Esophagus (tissue), 2 donors: ENCODE data around the gene FGFR2. TPM values are rescaled to one million over a fixed set of nuclear protein-coding genes. Genes with fewer than 3 reads are reported as not detected.

Experiments used
- H3K27ac ChIP-seq, 2 donors: one replicate each; pipeline ENCODE4 v1.5.1; 2013; ENCODE audit warnings: low read depth in 2 of 2, mild to moderate bottlenecking in 2 of 2, inconsistent platforms in 1 of 2, low read length in 1 of 2, moderate library complexity in 1 of 2
- H3K27me3 ChIP-seq, 2 donors: one replicate each; pipeline ENCODE4 v1.6.1; 2013; ENCODE audit warnings: low read length in 2 of 2, control low read depth in 1 of 2, mild to moderate bottlenecking in 1 of 2; ENCODE audit not compliant: insufficient read depth in 2 of 2, control insufficient read depth in 1 of 2
- H3K36me3 ChIP-seq, 2 donors: one replicate each; pipeline ENCODE4 v1.6.1; 2013; ENCODE audit warnings: low read length in 1 of 2; ENCODE audit not compliant: control insufficient read depth in 2 of 2, insufficient read depth in 2 of 2
- H3K4me1 ChIP-seq, 2 donors: one replicate each; pipeline ENCODE4 v1.6.1; 2013; ENCODE audit warnings: low read length in 1 of 2; ENCODE audit not compliant: control insufficient read depth in 2 of 2, insufficient read depth in 2 of 2
- H3K4me3 ChIP-seq, 2 donors: one replicate each; pipeline ENCODE4 v1.5.1; 2013; ENCODE audit warnings: low read length in 2 of 2, mild to moderate bottlenecking in 2 of 2, low read depth in 1 of 2, moderate library complexity in 1 of 2
- H3K9me3 ChIP-seq, 2 donors: one replicate each; pipeline ENCODE4 v1.6.1; 2013; ENCODE audit warnings: mild to moderate bottlenecking in 2 of 2, low read depth in 1 of 2, low read length in 1 of 2, moderate library complexity in 1 of 2; ENCODE audit not compliant: control insufficient read depth in 2 of 2, insufficient read depth in 1 of 2
- WGBS, 2 donors: extraction: QIAGEN DNeasy Blood & Tissue Kit; methylation state at CpG; one replicate each; pipeline ENCODE4 v1.1.7; 2013; 5-methylcytosine and 5-hydroxymethylcytosine counted together
- polyA plus RNA-seq, 2 donors: library from polyadenylated mRNA; stranded (reverse); fragments of 200-250 nt; gene quantifications; one replicate each; pipeline ENCODE4 v1.2.3, GENCODE V29; 2013
- donor health status: healthy with polysubstance abuse.
- donor health status: Bipolar disorder and iron deficiency.

The FGFR2 gene
- polyA plus RNA-seq, 2 donors, result 10.8 to 15.4 TPM

DNA sequence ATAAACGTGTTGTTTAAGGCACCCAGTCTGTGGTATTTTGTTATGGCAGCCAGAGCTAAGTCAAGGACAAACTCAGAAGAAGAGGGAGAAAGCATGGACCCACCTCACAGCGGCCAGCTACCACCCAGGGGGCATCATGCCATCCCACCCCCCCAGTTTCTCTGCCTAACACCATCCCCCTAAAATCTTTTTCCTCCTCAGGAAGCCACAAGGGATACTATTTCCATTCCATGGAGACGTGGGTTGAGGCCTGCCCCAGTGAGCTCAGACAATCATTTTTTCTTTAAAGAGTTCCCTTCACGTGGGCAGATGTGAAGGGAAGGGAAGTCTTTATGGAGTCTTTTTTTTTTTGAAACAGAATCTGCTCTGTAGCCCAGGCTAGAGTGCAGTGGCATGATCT is 131.8 kb downstream of the FGFR2 start:
- WGBS, 2 donors, result 81% methylated on average over 4 of the region's 4 CpGs
- H3K27me3 ChIP-seq, result no peaks in the 10 kb centered on the region
- no peak overlapping the region for H3K27ac ChIP-seq
- no peaks in the 10 kb centered on the region for H3K36me3 ChIP-seq
- H3K4me3 ChIP-seq, result no peak overlapping the region
- H3K9me3 ChIP-seq, result no peaks in the 10 kb centered on the region
- H3K4me1 ChIP-seq, result peaks cover 0 to 5% of the 10 kb centered on the region in 2 donors

DNA sequence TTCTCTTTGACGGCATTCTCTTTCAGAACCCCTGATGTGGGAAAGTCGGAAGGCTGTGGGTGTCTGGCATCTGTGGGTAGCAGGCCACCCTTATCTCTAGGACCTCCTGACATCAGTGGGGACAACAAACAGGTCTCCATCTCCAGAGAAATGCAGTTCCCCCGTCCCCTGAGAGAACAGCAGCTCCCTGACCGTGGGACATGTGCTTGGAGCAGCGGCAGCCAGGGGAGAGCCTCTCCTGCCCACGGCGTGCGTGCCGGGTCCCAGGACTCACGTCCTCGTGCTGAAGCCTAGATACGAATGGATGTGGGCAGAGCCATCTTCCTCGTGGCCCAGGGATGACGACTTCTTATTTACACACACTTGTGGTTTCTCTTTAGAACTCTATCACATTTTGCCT is 133.0 kb downstream of the FGFR2 start:
- Histone ChIP-seq H3K4me3 (no peak overlapping the region), H3K4me1 (peaks cover 0 to 3% of the 10 kb centered on the region in 2 donors), H3K27ac (no peak overlapping the region), H3K9me3 (no peaks in the 10 kb centered on the region), H3K36me3 (no peaks in the 10 kb centered on the region), H3K27me3 (no peaks in the 10 kb centered on the region)
- 86 to 91% methylated on average over 14 of the region's 14 CpGs for WGBS, 2 donors

DNA sequence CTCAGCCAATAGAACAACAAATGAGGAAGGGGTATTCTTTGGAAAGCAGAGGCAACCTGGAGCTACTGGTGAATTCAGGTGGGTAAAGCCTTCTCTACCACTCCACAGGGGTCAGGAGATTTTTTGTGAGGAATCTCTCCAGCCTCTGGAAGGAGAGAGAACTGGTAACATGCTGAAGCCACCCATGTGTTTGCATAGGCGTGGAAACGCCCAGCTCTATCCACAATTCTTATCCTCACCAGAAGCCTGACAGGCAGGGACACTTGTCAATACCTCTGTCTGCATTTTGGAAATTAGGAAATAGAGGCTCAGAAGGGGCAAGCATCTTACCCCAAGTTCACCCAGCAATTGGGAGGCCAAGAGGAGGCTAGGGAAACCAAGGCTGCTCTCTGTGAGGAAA is 133.7 kb downstream of the FGFR2 start:
- 95% methylated on average over 2 of the region's 2 CpGs for WGBS, 2 donors
- Histone ChIP-seq H3K36me3 (no peaks in the 10 kb centered on the region), H3K4me3 (no peak overlapping the region), H3K27me3 (no peaks in the 10 kb centered on the region), H3K9me3 (no peaks in the 10 kb centered on the region), H3K4me1 (no peaks in the 10 kb centered on the region), H3K27ac (no peak overlapping the region)

DNA sequence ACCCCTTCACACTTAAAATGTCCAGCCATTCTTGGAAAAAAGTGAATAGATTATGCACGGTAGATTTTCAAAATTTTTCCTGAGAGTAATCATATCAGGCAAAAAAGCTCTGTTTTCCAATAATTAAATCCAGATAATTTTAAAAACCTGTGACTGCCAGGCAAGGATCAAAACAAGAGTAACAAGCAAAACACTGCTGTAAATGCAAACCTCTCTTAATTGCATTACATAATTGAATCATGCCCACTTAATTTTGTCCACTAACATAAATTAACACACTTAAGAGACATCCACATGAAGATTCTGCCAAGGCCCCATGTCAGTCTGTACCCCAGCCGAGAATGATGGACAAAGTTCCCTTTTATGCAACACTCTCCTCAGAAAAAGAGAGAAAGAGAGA is 135.3 kb downstream of the FGFR2 start:
- WGBS, 2 donors, result 85 to 88% methylated on average over 2 of the region's 2 CpGs
- Histone ChIP-seq H3K27me3 (no peaks in the 10 kb centered on the region), H3K36me3 (no peaks in the 10 kb centered on the region), H3K4me1 (peaks cover 3 to 7% of the 10 kb centered on the region in 2 donors), H3K4me3 (no peak overlapping the region), H3K27ac (no peak overlapping the region), H3K9me3 (no peaks in the 10 kb centered on the region)

DNA sequence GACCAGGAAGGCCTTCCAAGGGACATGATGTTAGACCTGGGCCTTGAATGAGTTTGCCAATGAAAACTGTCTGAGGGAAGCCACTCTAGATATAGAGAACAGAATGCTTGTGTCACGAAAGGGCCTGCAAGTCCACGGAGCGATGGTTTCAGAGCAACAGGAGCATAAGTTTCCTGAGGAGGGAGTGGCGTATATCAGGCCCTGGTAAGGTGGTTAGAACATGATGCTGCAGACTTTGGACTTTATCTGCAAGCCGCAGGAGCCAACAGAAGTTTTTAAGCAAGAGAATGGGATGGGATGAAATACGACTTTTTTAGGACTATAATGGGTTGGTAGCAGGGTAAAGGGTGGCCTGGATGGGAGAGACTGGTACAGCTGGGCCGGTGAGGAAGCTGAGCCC is 136.0 kb downstream of the FGFR2 start:
- Histone ChIP-seq H3K4me3 (no peak overlapping the region), H3K9me3 (no peaks in the 10 kb centered on the region), H3K27ac (no peak overlapping the region), H3K27me3 (no peaks in the 10 kb centered on the region), H3K4me1 (peaks cover 3 to 7% of the 10 kb centered on the region in 2 donors), H3K36me3 (no peaks in the 10 kb centered on the region)
- 80 to 90% methylated on average over 7 of the region's 7 CpGs for WGBS, 2 donors

DNA sequence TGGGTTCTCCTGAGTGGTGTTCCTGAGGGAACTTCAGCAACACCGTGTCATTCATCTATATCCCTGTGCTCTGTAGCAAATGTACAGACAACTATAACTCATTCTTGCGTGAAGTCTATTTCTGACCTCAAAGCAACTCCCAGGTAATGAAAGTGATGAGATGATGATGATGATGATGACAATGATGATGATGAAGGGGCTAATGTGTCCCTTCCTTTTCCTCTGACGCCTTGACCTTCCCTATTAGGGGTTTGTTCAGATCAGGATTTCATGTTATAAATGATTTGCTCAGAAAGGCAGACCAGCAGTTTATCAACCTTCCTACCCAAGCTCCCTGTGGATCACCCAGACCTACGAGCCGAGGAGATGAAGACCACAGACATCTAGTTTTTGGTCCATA is 136.9 kb downstream of the FGFR2 start:
- 90 to 95% methylated on average over 5 of the region's 5 CpGs for WGBS, 2 donors
- H3K9me3 ChIP-seq, result no peaks in the 10 kb centered on the region
- H3K27ac ChIP-seq, result no peak overlapping the region
- no peaks in the 10 kb centered on the region for H3K27me3 ChIP-seq
- H3K4me3 ChIP-seq, result no peak overlapping the region
- no peaks in the 10 kb centered on the region for H3K36me3 ChIP-seq
- peaks cover 3 to 7% of the 10 kb centered on the region in 2 donors for H3K4me1 ChIP-seq

DNA sequence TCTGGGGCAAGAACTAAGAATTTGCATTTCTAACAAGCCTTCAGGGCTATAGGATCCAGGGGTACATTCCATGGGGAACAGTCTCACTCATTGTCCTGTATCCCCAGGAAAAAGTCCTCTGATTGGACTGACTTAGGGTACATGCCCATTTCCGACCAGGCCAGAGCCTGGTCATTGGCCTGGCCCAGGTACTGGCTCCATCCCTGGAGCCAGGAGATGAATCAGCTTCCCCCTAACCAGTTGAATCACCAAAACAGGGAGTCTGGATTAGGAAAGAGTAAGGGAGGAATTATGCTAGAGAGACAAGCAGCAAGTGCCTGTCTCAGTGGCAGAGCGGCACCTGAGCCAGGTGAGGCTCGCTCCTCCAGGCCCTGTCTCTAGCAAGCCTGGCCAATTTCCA is 137.5 kb downstream of the FGFR2 start:
- Histone ChIP-seq H3K4me1 (peaks cover 3 to 7% of the 10 kb centered on the region in 2 donors), H3K27me3 (no peaks in the 10 kb centered on the region), H3K36me3 (no peaks in the 10 kb centered on the region), H3K9me3 (no peaks in the 10 kb centered on the region), H3K27ac (no peak overlapping the region), H3K4me3 (no peak overlapping the region)
- 81 to 83% methylated on average over 3 of the region's 3 CpGs for WGBS, 2 donors

DNA sequence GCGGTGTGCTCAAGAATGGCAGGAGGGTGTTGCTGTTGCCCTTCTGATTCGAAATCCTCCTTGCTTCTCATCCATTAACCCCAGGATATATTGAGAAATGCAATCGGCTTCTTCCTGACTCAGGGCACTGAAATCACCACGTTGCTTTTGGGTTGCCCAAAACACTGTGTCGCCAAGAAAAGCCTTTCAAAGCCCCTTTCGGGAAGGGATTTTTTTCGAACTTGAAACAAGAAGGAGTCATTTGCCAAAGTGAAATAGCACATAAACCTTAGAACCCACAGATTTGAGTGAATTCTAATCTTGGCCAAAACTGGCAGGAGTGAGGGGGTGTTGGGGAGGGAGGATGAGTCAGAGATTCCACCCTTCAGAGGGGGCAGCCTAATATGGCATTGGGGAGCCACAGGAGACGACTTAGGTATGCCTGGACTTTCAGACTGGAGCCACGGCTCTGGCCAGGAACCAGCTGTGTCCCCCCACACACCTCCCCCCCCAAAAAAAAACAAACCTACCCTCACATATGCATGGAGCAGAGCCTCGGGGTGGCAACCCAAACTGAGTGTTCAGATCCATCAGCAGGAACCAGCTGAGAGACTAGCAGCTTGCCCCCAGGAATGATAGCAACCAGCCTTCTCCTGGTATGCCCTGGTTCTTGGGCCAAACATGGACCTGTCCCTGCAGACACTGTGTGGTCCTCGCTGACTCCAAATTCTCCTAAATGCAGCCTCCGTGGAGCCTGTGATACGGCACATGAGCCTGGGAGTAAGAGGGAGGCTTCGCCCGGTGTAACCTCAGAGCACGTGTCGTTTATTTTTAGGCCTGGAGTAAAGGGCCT is 138.4 kb downstream of the FGFR2 start:
- H3K4me3 ChIP-seq, result no peak overlapping the region
- peaks cover 3 to 7% of the 10 kb centered on the region in 2 donors for H3K4me1 ChIP-seq
- no peaks in the 10 kb centered on the region for H3K36me3 ChIP-seq
- peak overlapping the region; percentile 4 to 57 for H3K27ac ChIP-seq
- H3K27me3 ChIP-seq, result no peaks in the 10 kb centered on the region
- 60 to 66% methylated on average over 17 of the region's 17 CpGs for WGBS, 2 donors
- H3K9me3 ChIP-seq, result no peaks in the 10 kb centered on the region

DNA sequence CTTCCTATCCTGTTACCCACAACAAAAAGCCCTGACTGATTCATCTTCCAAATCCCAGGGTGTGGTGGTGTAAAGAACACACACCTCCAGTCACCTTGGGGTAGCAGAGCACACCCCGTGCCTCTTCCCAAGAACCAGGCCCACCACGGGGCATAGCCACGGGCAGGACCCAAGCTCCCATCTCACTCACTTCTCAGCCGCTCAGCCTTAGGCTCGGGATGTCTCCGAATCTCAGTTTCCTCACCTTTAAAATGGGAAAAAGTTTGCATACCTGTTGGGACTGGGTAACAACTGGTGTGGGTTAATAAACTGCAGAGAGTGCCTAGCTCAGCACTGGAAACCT is 139.0 kb downstream of the FGFR2 start:
- peak overlapping the region in 1 of 2 donors; percentile 4 for H3K27ac ChIP-seq
- 77 to 78% methylated on average over 6 of the region's 6 CpGs for WGBS, 2 donors
- no peaks in the 10 kb centered on the region for H3K9me3 ChIP-seq
- no peaks in the 10 kb centered on the region for H3K36me3 ChIP-seq
- peaks cover 3 to 7% of the 10 kb centered on the region in 2 donors for H3K4me1 ChIP-seq
- no peak overlapping the region for H3K4me3 ChIP-seq
- H3K27me3 ChIP-seq, result no peaks in the 10 kb centered on the region

DNA sequence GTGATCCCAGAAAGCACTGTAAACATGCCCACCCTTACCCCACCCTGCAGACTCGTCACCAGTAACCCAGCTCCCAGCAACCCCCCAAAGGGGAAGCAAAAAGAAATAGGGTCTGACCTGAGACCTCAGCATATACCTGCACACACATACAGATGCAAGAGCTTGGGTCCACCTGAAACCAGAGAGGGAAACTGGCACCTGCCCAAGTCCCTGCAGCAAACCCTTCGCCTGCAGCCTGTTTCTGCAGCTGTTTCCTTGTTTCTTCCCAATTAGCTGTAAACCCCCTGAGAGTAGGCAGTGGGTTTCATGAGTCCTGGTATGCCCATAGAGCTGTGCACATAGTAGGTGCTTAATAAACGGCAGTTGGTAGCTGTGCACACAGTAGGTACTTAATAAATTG is 140.5 kb downstream of the FGFR2 start:
- WGBS, 2 donors, result 62% methylated on average over 3 of the region's 3 CpGs
- Histone ChIP-seq H3K36me3 (no peaks in the 10 kb centered on the region), H3K4me3 (no peak overlapping the region), H3K27me3 (no peaks in the 10 kb centered on the region), H3K4me1 (peaks cover 3 to 7% of the 10 kb centered on the region in 2 donors), H3K9me3 (no peaks in the 10 kb centered on the region), H3K27ac (no peak overlapping the region)
